Prostate gland (tissue), 2 donors: ENCODE results near the gene RAET1E.

ENCODE experiments used
- CTCF ChIP-seq, 4 experiments: fragments of 200-600 bp in 2 of 4; fragments of 450-650 bp in 2 of 4; sonication (generic) in 2 of 4; IDR thresholded peaks; 1 replicate in 3 of 4; 2 replicates in 1 of 4; pipeline ENCODE4 v1.5.1; 2016 to 2019; ENCODE audit warnings: antibody characterized with exemption in 4 of 4, mild to moderate bottlenecking in 2 of 4, moderate library complexity in 2 of 4
- POLR2A ChIP-seq: fragments of 450-650 bp; IDR thresholded peaks from one replicate; pipeline ENCODE4 v1.6.1; 2016; ENCODE audit warnings: antibody characterized with exemption, mild to moderate bottlenecking
- POLR2AphosphoS5 ChIP-seq: sonication (generic); formaldehyde crosslinking; IDR thresholded peaks from one replicate; pipeline ENCODE4 v1.6.1; 2017; ENCODE audit warnings: antibody characterized with exemption

GRCh38 chr6:149895833-149896271, 2.1 kb downstream of the RAET1E start:
- TF ChIP-seq POLR2A (no peak), POLR2AphosphoS5 (no peak), CTCF (IDR thresholded peaks at IDR 0.05) (no peak)
